IPS-18a (cell line): ENCODE measurements around the gene AKAP13.

Experiments used
- H3K27ac ChIP-seq: one replicate; pipeline ENCODE4 v1.5.1; 2013; ENCODE audit warnings: low read length
- H3K27me3 ChIP-seq: one replicate; pipeline ENCODE4 v1.6.1; 2013; ENCODE audit warnings: mild to moderate bottlenecking, low read length; ENCODE audit not compliant: control insufficient read depth, insufficient read depth
- H3K36me3 ChIP-seq: one replicate; pipeline ENCODE4 v1.6.1; 2013; ENCODE audit warnings: low read depth, low read length; ENCODE audit not compliant: control insufficient read depth
- H3K4me1 ChIP-seq: one replicate; pipeline ENCODE4 v1.6.1; 2013; ENCODE audit warnings: low read depth, low read length; ENCODE audit not compliant: control insufficient read depth
- H3K4me3 ChIP-seq: one replicate; pipeline ENCODE4 v1.5.1; 2013; ENCODE audit warnings: low read length
- H3K9ac ChIP-seq: one replicate; pipeline ENCODE4 v1.6.1; 2013; ENCODE audit warnings: mild to moderate bottlenecking, low read length, moderate library complexity
- H3K9me3 ChIP-seq: one replicate; pipeline ENCODE4 v1.6.1; 2013; ENCODE audit warnings: low read depth, low read length; ENCODE audit not compliant: control insufficient read depth

Gene AKAP13

DNA sequence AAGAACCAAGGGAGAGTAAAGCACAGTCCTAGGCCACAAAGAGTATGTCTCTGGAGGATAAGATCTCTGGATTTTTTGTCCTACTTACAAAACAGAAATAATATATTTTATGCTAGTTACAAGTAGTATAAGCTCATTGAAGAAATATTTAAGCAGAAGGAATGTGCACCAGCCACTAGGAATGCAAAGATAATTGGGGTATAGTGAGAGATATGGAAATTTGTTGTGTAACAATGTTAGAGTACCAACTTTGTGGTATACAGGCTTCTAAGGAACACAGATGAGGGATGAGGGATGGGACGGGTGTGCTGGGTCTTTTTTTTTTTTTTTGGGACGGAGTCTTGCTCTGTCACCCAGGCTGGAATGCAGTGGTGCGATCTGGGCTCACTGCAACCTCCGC is 26.5 kb downstream of the AKAP13 start:
- H3K4me3 ChIP-seq = no peak overlapping the region
- no peak overlapping the region for H3K27ac ChIP-seq
- peaks cover 17% of the 10 kb centered on the region for H3K4me1 ChIP-seq
- no peaks in the 10 kb centered on the region for H3K27me3 ChIP-seq
- H3K9me3 ChIP-seq = no peaks in the 10 kb centered on the region
- H3K9ac ChIP-seq = no peak overlapping the region
- H3K36me3 ChIP-seq = no peaks in the 10 kb centered on the region

GRCh38 chr15:85407421-85408269 is 27.2 kb downstream of the AKAP13 start:
- H3K36me3 ChIP-seq = no peaks in the 10 kb centered on the region
- no peak overlapping the region for H3K4me3 ChIP-seq
- no peak overlapping the region for H3K9ac ChIP-seq
- peaks cover 12% of the 10 kb centered on the region for H3K4me1 ChIP-seq
- H3K27ac ChIP-seq = no peak overlapping the region
- no peaks in the 10 kb centered on the region for H3K27me3 ChIP-seq
- H3K9me3 ChIP-seq = no peaks in the 10 kb centered on the region

GRCh38 chr15:85408270-85408746 is 27.9 kb downstream of the AKAP13 start:
- Histone ChIP-seq H3K36me3 (no peaks in the 10 kb centered on the region), H3K9ac (no peak overlapping the region), H3K4me3 (no peak overlapping the region), H3K4me1 (peaks cover 19% of the 10 kb centered on the region), H3K27ac (no peak overlapping the region), H3K9me3 (no peaks in the 10 kb centered on the region), H3K27me3 (no peaks in the 10 kb centered on the region)

- H3K9me3 ChIP-seq = no peaks in the 10 kb centered on the region
- H3K27ac ChIP-seq = no peak overlapping the region
- no peak overlapping the region for H3K9ac ChIP-seq
- H3K4me1 ChIP-seq = peaks cover 13% of the 10 kb centered on the region
- no peaks in the 10 kb centered on the region for H3K36me3 ChIP-seq
- no peaks in the 10 kb centered on the region for H3K27me3 ChIP-seq
- H3K4me3 ChIP-seq = no peak overlapping the region
Measured at GRCh38 chr15:85412066-85412465, 31.7 kb downstream of the AKAP13 start.

DNA sequence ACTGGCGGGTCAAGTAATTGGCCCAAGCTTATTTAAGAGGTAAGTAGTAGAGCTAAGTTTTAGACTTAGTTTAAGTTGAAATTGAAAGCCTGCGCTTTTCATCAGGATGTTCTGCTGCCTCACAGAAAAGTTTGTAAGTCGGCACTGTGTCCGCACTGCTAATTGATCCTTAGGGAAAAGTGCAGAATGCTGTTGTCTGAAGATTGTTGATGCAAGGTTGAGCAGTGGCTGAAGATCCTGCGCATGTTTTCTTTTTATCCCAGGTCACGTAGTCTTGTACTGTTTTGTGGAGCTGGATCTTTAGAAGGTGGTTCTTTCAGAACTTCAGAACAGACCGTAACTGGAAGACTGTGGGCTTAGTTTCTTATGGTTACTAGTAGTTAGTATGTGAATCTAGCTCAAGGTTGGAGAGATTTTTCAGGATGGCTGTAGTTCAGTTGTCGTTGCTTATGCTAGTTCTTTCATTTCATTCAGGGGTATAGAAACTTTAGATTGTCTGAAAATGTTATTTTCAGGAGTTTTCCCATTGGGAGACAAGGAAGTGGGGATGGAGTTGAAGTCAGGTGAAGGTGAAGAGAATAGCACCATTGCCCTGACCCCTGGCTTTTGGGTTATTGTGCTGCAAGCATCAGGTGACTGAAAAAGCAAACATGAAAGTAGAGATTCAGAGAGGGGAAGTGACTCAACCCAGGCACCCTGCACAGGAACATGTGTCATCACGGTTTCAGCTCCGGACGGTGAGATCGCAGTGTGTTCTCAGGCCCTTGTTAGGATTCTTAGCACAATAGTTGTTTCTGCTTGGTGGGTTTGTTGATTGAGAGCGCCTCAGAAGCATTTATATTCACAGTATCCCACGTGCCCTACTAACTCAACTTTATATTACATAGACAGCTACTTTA is 32.8 kb downstream of the AKAP13 start:
- H3K9ac ChIP-seq = no peak overlapping the region
- H3K4me1 ChIP-seq = peaks cover 13% of the 10 kb centered on the region
- no peaks in the 10 kb centered on the region for H3K9me3 ChIP-seq
- H3K4me3 ChIP-seq = no peak overlapping the region
- no peak overlapping the region for H3K27ac ChIP-seq
- H3K27me3 ChIP-seq = no peaks in the 10 kb centered on the region
- no peaks in the 10 kb centered on the region for H3K36me3 ChIP-seq

- no peak overlapping the region for H3K9ac ChIP-seq
Measured at GRCh38 chr15:85414037-85414436, 33.6 kb downstream of the AKAP13 start.

DNA sequence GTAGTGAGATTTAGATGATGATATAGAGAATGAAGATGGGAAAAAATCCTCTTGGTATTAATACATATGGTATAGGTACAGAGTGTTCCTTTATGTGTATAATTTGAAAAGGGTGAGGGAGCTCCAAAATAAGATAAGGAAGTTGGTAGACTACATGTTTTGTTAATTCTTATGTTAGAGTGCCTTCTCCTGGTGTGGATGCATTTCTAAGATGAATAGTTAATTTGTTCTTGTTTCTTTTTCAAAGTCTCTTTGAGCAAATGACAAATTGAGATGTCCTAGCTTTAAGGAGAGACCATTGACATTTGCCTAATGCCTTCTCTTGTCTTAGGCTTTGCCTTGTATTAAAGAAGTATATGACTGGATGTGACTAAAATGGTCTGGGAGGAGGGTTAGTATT is 34.1 kb downstream of the AKAP13 start:
- peaks cover 13% of the 10 kb centered on the region for H3K4me1 ChIP-seq
- H3K9ac ChIP-seq = no peak overlapping the region
- H3K9me3 ChIP-seq = no peaks in the 10 kb centered on the region
- no peak overlapping the region for H3K27ac ChIP-seq
- H3K4me3 ChIP-seq = no peak overlapping the region
- H3K27me3 ChIP-seq = no peaks in the 10 kb centered on the region
- no peaks in the 10 kb centered on the region for H3K36me3 ChIP-seq

More at GRCh38 chr15:85414037-85414436, 33.6 kb downstream of the AKAP13 start:
- Histone ChIP-seq H3K36me3 (no peaks in the 10 kb centered on the region), H3K27me3 (no peaks in the 10 kb centered on the region), H3K4me1 (peaks cover 13% of the 10 kb centered on the region), H3K9me3 (no peaks in the 10 kb centered on the region), H3K4me3 (no peak overlapping the region), H3K27ac (no peak overlapping the region)

DNA sequence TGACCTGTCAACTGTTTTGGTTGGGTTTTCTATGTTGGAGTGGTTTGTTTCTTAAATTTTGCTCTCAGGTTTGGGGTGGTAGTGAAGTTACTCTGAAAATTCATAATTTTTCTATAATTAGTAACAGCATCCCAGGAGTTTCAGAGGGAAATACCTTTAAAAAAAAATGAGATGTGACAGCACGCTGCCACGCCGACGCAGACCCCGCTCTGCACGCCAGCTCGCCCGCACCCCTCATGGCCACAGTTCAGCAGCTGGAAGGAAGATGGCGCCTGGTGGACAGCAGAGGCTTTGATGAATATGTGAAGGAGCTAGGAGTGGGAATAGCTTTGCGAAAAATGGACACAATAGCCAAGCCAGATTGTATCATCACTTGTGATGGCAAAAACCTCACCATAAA is 34.6 kb downstream of the AKAP13 start:
- no peak overlapping the region for H3K4me3 ChIP-seq
- peaks cover 13% of the 10 kb centered on the region for H3K4me1 ChIP-seq
- no peak overlapping the region for H3K27ac ChIP-seq
- H3K36me3 ChIP-seq = no peaks in the 10 kb centered on the region
- H3K9ac ChIP-seq = no peak overlapping the region
- H3K27me3 ChIP-seq = no peaks in the 10 kb centered on the region
- no peaks in the 10 kb centered on the region for H3K9me3 ChIP-seq

GRCh38 chr15:85415783-85416182 is 35.4 kb downstream of the AKAP13 start:
- Histone ChIP-seq H3K9ac (no peak overlapping the region), H3K27ac (no peak overlapping the region), H3K9me3 (no peaks in the 10 kb centered on the region), H3K4me1 (peaks cover 13% of the 10 kb centered on the region), H3K4me3 (no peak overlapping the region), H3K36me3 (no peaks in the 10 kb centered on the region), H3K27me3 (no peaks in the 10 kb centered on the region)

DNA sequence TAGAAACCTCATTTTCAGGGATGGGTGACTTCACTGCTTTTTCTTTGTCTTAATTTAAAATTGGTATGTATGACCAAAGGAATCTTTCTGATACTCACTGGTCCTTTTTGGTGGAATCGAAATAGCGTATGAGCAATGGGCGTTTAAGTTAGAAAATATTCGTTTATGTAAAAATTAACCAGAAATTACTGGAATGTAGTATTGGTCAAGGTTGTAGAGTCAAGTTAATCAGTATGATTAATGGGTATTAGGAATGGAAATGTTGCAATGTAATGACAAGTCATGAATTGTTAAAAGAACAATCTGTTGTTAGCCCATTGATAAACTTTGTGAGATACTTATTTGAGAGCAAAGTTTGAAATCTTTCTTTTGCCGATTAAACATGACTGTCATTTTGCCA is 36.9 kb downstream of the AKAP13 start:
- H3K36me3 ChIP-seq = no peaks in the 10 kb centered on the region
- H3K27ac ChIP-seq = no peak overlapping the region
- H3K9me3 ChIP-seq = no peaks in the 10 kb centered on the region
- no peak overlapping the region for H3K4me3 ChIP-seq
- H3K4me1 ChIP-seq = peaks cover 13% of the 10 kb centered on the region
- no peaks in the 10 kb centered on the region for H3K27me3 ChIP-seq
- H3K9ac ChIP-seq = no peak overlapping the region

- no peaks in the 10 kb centered on the region for H3K9me3 ChIP-seq
- H3K27ac ChIP-seq = no peak overlapping the region
- no peak overlapping the region for H3K4me3 ChIP-seq
- no peaks in the 10 kb centered on the region for H3K27me3 ChIP-seq
- no peaks in the 10 kb centered on the region for H3K4me1 ChIP-seq
- H3K36me3 ChIP-seq = no peaks in the 10 kb centered on the region
- H3K9ac ChIP-seq = no peak overlapping the region
Measured at GRCh38 chr15:85419161-85419560, 38.8 kb downstream of the AKAP13 start.
